Adrenal gland (tissue), 5 donors: ENCODE data around the gene CLEC16A.

Experiments used
- POLR2A ChIP-seq, 2 donors: fragments of 450-650 bp; IDR thresholded peaks; one replicate each; pipeline ENCODE4 v1.6.1; 2017; ENCODE audit warnings: antibody characterized with exemption in 2 of 2, mild to moderate bottlenecking in 2 of 2, moderate library complexity in 1 of 2
- TF ChIP-seq, protein P1 (sequence below), 6 experiments: fragments of 450-650 bp in 4 of 6; fragments of 200-600 bp in 2 of 6; sonication (generic) in 1 of 6; IDR thresholded peaks; 1 replicate in 5 of 6; 2 replicates in 1 of 6; pipeline versions ENCODE4 v1.5.1 to v1.8.0; 2016 to 2021; ENCODE audit warnings: antibody characterized with exemption in 6 of 6, mild to moderate bottlenecking in 2 of 6, moderate library complexity in 1 of 6
- donor health status: DM: no; HTN: no; CAD: no.

DNA sequence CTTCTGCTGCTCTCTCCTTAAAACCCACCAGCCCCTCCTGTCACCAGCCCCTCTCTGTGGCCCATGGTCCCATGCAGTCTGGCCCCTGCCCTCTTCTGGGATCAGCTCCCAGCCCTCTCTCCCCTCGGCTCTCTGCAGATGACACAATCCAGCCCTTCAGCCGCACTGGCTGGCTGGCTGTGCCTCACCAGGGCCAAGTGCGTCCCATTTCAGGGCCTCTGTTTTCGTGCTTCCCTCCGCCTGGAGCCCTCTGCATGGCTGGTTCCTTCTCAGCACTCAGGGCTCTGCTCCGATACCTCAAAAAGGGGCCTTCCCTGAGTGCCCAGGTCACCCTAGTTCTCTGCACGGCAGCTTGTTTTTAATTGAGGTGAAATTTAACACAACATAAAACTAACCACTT is 187.3 kb downstream of the CLEC16A start:
- no peak for TF ChIP-seq POLR2A (IDR thresholded peaks at IDR 0.05)
- TF ChIP-seq, protein P1, sequence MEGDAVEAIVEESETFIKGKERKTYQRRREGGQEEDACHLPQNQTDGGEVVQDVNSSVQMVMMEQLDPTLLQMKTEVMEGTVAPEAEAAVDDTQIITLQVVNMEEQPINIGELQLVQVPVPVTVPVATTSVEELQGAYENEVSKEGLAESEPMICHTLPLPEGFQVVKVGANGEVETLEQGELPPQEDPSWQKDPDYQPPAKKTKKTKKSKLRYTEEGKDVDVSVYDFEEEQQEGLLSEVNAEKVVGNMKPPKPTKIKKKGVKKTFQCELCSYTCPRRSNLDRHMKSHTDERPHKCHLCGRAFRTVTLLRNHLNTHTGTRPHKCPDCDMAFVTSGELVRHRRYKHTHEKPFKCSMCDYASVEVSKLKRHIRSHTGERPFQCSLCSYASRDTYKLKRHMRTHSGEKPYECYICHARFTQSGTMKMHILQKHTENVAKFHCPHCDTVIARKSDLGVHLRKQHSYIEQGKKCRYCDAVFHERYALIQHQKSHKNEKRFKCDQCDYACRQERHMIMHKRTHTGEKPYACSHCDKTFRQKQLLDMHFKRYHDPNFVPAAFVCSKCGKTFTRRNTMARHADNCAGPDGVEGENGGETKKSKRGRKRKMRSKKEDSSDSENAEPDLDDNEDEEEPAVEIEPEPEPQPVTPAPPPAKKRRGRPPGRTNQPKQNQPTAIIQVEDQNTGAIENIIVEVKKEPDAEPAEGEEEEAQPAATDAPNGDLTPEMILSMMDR (IDR thresholded peaks at IDR 0.05) = no peak
